HG03108 (cell line): ENCODE data around the gene CCDC60.

Experiments used
- ATAC-seq: cut with Tn5 transposase; IDR thresholded peaks from one replicate; pipeline ENCODE4 v1.9.1; 2021; ENCODE audit warnings: moderate library complexity; ENCODE audit not compliant: unreplicated experiment

CCDC60 gene

GRCh38 chr12:119334430-119335170, at the start of gene CCDC60:
Gene CCDC60 (plus strand): TSS chr12:119334729. CDS start chr12:119335177, 448 bp downstream.
- ATAC-seq, result no peak

GRCh38 chr12:119288576-119288975, 46.0 kb upstream of the CCDC60 start:
- ATAC-seq, result no peak

- ATAC-seq, result no peak
Measured at GRCh38 chr12:119292893-119293630, 41.5 kb upstream of the CCDC60 start.

GRCh38 chr12:119294211-119294610, 40.3 kb upstream of the CCDC60 start:
- ATAC-seq, result no peak

- ATAC-seq, result no peak
Measured at GRCh38 chr12:119296535-119296934, 38.0 kb upstream of the CCDC60 start.

- ATAC-seq, result no peak
Measured at GRCh38 chr12:119299130-119299529, 35.4 kb upstream of the CCDC60 start.

- ATAC-seq, result no peak
Measured at GRCh38 chr12:119301379-119301778, 33.1 kb upstream of the CCDC60 start.

- no peak for ATAC-seq
Measured at GRCh38 chr12:119302451-119303080, 32.0 kb upstream of the CCDC60 start.

- no peak for ATAC-seq
Measured at GRCh38 chr12:119306593-119306992, 27.9 kb upstream of the CCDC60 start.

- ATAC-seq, result no peak
Measured at GRCh38 chr12:119307747-119308146, 26.8 kb upstream of the CCDC60 start.

GRCh38 chr12:119308708-119309456, 25.6 kb upstream of the CCDC60 start:
- no peak for ATAC-seq

- ATAC-seq, result no peak
Measured at GRCh38 chr12:119311878-119312277, 22.7 kb upstream of the CCDC60 start.

- no peak for ATAC-seq
Measured at GRCh38 chr12:119312904-119313303, 21.6 kb upstream of the CCDC60 start.

- ATAC-seq, result no peak
Measured at GRCh38 chr12:119314290-119314689, 20.2 kb upstream of the CCDC60 start.

- ATAC-seq, result no peak
Measured at GRCh38 chr12:119319638-119320037, 14.9 kb upstream of the CCDC60 start.

- ATAC-seq, result no peak
Measured at GRCh38 chr12:119320678-119321077, 13.9 kb upstream of the CCDC60 start.

GRCh38 chr12:119322301-119322723, 12.2 kb upstream of the CCDC60 start:
- no peak for ATAC-seq

GRCh38 chr12:119325813-119326212, 8.7 kb upstream of the CCDC60 start:
- no peak for ATAC-seq

GRCh38 chr12:119326341-119326740, 8.2 kb upstream of the CCDC60 start:
- ATAC-seq, result no peak

- ATAC-seq, result no peak
Measured at GRCh38 chr12:119327471-119327870, 7.1 kb upstream of the CCDC60 start.

GRCh38 chr12:119328111-119328510, 6.4 kb upstream of the CCDC60 start:
- no peak for ATAC-seq
